HK-2 (cell line): ENCODE data around the gene HSD17B11.
"Not testable (repeated sequence)": the region's sequence is repeated elsewhere in the genome, so short reads cannot be mapped to it uniquely, and the experiment has no call there.

Experiments used
- DNase-seq: peaks from one replicate; pipeline ENCODE4 v3.0.0-alpha.2; 2018; ENCODE audit not compliant: unreplicated experiment

HSD17B11 gene, protein sequence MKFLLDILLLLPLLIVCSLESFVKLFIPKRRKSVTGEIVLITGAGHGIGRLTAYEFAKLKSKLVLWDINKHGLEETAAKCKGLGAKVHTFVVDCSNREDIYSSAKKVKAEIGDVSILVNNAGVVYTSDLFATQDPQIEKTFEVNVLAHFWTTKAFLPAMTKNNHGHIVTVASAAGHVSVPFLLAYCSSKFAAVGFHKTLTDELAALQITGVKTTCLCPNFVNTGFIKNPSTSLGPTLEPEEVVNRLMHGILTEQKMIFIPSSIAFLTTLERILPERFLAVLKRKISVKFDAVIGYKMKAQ

DNA sequence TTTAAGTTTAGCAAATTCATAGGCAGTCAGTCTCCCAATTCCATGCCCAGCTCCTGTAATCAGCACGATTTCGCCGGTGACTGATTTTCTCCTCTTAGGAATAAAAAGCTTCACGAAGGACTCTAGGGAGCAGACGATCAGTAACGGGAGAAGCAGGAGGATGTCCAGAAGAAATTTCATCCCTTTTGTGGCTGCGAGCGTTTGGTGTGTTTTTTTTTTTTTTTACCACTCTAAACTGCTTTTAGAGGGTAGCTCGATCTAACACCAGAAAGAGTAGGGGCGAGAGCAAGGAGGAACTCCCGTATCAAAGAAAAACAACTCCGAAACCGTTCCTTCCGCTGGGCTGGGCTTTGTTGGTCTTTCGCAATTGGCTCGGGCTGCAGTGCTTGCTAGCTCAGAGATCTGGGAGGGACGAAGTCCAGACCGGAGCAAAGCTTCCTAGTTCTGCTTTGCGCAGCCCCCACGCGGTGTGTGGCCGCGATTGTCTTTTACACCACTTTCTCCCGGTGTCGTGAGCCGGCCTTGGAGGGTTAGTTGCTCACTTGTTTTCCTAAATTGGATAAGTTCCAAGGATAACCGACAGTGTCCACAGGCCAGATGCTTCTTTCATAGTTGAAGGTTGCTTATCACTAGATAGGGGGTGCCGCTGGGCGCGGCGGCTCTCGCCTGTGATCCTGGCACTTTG, at the start of gene HSD17B11:
TSS of gene HSD17B11 (minus strand) at position 298 of the 685 bp plus-strand sequence. CDS start at position 180, 118 bp downstream.
- peak; percentile 86 for DNase-seq

DNA sequence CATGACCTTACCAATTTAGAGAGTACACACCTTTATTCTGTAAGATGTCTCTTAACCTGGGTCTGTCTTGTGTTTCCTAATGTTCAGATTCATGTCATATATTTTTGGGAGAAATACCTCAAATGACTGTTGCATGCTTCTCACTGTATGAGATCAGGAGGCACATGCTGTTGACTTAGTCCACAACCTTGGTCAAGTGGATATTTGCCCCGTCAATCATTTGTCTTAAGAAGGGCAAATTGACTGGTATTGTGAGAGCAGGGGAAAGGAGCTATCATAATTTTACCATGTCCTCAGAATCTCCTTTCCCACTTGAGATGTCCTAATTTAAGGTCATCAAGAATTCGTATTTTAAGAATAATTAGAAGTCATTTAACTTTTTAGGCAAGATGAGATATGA, 42.4 kb upstream of the HSD17B11 start:
- DNase-seq, result no peak

DNA sequence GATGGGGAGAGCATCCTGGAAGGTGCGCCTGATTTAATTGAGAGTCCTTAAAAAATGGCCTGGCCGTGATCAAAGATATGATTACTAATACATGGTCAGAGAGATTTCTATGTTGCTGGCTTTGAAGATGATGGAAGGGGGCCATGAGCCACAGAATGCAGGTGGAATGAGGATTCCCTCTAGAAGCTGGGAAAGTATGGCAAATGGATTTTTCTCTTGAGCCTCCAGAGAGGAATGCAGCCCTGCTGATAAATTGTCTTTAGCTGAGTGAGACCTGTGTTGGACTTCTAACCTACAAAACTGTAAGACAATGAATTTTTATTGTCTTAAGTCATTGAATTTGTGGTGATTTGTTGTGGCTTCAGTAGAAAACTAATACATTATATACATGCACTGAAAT, 39.0 kb upstream of the HSD17B11 start:
- no peak for DNase-seq

DNA sequence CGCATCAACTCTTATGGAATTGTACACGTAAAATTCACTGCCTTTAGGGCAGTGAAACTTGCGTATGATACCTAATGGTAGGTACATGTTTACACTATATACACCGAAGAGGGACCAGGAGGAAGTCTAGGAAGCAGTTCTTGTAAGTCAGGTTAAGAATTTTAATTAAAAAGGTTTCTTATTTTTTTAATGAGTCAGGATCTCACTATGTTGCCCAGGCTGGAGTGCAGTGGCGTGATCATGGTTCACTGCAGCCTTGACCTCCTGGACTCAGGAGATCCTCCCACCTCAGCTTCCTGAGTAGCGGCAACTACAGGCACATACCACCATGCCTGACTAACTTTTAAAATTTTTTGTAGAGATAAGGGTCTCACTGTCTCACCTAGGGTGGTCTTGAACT, 38.0 kb upstream of the HSD17B11 start:
- DNase-seq, result no peak

DNA sequence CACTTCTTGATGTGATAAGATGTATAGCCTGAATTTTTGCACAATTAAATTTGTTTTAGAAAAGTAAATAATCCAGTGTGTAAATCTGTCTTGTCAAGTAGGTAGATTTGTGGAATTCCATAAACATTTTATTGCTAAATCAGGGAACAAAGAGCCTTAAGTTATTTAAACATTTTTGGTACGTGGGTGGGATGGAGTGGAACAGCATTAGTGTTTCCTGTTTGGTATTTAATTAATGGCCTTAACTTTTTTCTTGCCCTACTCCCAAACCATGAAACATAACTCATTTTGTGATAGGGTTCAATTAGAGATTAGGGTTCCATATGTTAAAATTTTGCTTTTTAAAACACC, 36.5 kb upstream of the HSD17B11 start:
- DNase-seq, result no peak

DNA sequence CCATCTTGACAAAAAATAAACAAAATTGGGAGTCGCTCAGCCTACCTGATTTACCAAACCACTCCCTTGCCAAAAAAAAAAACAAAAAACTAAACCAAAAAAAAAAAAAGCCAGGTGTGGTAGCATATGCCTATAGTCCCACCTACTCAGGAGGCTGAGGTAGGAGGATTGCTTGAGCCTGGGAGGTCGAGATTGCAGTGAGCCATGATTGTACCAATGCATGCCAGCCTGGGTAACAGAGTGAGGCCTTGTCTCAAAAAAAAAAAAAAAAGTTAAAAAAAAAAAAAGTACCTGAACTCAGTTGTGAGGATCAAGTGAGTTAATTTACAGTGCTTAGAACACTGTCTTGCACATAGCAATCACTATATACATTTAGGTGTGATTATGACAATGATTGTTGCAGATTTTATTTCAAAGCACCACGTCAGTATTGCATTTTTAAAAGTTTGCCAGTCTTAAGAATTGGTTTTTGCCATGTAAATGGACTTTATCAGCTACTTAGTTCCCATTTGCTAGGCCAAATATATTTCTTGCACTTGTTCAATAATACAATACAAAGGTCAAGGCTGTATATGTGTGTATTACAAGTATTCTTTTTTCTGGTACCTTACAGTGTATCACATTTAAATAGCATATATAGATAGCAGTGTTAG, 36.0 kb upstream of the HSD17B11 start:
- no peak for DNase-seq

DNA sequence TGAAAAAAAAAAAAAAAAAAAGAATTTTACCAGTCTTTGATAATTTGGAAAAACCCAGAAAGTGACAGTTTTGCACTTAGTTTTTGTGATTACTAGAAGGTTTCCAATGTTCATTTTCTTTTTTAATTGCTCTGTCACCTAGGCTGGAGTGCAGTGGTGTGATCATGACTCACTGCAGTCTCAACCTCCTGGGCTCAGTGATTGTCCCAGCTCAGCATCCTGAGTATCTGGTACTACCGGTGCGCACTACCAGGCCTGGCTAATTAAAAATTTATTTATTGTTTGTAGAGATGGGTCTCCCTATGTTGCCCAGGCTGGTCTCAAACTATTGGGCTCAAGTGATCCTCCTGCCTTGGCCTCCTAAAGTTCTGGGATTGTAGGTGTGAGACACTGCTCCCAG, 34.7 kb upstream of the HSD17B11 start:
- DNase-seq, result no peak

DNA sequence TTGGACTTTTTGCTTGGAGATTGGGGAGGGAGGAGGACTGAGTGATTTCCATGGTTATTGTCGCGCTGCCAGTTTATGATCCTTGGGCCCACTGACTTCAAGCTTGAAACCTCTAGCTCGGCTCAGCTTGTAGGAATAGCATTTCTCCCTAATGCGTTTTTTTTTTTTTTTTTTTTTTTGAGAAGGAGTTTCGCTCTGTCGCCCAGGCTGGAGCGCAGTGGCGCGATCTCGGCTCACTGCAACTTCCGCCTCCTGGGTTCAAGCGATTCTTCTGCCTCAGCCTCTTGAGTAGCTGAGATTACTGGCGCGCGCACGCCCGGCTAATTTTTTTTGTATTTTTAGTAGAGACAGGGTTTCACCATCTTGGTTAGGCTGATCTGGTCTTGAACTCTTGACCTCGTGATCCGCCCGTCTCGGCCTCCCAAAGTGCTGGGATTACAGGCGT, 33.1 kb upstream of the HSD17B11 start:
- not testable (repeated sequence) for DNase-seq

DNA sequence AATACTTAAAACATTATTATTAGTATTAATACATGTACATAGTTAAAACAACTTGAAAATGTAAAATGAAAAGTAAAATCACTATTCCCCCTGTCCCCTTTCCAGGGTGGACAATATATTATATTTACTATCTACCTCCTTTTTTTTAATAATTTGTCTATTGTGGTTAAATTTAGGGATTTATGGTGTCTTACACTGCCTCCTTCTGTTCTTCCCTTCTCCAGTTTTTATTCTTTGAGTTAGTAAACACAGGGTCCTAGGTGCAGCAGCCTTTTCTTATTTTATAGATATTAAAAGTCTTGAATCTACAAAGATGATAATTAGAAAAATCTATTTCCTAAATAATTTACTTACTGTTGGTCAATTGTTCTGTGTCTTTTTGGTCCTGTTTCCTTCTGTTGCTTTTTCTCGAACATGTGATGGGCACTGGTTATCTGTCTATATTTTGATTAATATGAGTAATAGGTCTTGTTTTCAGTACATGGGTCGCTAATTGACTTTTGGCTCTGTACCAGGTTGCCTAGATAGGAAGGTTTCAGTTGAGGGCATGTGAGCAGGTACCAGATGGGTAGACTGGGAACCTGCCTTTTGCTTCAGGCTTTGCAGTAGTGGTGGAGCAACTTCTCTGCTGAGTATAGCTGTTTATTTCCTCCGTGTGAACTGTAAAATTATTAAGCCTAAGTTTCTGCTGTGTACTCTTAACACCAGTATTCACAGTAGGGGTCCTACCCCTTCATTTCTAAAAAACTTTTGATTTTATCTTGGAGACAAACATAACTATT, 32.5 kb upstream of the HSD17B11 start:
- DNase-seq, result no peak

DNA sequence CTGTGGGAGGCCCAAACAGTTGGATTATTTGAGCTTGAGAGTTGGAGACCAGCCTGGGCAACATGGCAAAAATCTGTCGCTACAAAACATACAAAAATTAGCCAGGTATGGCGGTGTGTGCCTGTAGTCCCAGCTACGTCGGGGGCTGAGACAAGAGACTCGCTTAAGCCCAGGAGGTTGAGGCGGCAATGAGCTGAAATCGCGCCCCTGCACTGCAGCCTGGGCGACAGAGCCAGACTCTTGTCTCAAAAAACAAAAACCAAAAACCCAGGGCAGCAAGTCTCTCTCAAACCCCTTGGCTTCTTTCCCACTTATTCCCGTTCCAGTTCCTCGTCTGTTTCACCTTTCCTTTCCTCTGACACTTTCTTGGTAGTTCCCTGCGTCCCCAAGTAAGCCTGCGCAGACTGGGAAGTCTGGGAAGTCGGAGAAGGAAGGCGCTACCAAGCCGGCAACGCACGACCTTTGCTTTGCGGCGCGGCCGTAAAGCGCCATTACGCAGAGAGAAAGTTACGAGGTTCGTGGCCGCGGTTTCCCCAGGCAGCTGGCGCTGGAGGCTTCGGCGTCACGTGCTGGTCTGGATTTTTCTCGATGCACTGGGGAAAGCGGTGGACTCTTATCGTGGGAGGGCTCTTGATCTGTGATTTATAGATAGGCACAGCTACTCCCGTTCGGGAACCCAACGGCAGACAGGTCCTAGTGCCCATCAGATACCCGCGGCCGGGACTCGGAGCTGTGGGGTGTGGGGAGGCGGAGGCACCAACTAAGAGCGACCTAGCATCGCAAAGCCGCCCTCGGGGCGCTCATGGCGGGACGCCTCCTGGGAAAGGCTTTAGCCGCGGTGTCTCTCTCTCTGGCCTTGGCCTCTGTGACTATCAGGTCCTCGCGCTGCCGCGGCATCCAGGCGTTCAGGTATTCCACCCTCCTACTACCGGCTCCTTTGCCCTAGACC, 31.4 kb upstream of the HSD17B11 start, which contains the start of gene NUDT9:
TSS of gene NUDT9 (plus strand) at position 470 of the 949 bp plus-strand sequence. CDS start at position 803, 333 bp downstream.
- DNase-seq, result peak; percentile 94

DNA sequence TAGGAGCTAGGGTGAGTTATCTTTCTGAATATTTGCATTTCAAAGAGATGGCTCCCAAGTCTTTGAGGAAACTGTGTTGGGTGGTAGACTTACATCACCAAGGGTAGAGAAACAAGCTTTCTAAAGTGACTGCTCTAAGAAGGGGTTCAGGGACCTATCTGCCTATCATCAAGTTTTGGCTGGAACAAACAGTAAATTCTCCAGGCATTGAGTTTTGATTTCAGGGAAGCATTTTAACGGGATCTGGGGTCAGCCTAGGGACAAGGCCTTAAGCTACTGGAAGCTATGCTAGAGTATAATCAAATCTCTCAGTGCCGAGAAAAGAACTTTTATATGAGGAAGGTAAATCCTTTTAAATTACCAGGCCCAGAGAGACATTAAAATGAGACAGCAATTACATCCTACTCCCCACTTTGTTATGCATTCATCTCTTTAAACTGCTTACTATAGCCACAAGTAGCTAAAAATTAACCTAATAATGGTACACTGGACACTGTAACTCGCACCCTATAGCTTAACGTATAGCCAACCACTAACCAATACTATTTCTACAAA, 29.4 kb upstream of the HSD17B11 start:
- no peak for DNase-seq

DNA sequence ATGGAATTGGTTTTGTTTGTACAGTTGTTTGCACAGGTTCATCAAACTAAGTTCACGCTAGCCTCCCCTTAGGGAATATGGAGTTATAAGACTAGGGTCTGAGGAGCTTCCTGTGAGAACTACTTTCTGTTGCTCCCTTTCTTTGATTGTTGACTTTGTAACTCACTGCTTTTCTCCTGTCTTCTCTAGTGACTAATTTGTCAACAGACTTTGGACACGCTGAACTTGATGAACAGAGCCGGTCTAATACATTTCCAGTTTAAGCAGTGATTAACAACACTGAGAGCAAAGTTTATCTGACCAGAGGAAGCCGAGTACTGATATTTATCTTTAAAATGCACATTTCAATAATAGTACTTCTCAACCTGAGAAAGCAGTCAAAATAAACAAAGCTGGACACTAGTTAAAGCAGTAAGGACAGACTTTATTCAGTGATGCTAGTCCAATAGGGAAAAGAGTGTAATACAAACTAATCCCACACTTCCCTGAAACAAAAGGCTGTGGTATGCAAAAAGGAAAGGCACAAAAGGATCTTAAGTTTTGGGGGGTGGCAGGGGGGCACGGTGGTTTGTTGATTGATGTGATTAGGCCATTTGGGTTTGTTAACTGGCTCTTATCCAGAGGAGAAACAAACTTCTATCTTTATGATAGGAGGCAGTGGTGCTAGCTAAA, 28.7 kb upstream of the HSD17B11 start:
- no peak for DNase-seq

DNA sequence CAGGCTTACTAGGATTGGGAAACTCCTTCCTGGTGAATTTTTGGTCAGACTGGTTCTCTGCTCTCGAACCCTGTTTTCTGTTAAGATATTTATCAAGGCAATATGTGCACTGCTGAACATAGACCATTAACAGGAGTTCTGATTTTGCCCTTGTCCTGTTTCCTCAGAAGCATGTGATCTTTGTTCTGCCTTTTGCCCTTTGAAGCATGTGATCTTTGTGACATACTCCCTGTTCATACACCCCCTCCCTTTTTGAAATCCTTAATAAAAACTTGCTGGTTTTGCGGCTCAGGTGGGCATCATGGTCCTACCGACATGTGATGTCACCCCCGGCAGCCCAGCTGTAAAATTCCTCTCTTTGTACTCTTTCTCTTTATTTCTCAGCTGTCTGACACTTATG, 27.4 kb upstream of the HSD17B11 start:
- DNase-seq, result not testable (repeated sequence)

DNA sequence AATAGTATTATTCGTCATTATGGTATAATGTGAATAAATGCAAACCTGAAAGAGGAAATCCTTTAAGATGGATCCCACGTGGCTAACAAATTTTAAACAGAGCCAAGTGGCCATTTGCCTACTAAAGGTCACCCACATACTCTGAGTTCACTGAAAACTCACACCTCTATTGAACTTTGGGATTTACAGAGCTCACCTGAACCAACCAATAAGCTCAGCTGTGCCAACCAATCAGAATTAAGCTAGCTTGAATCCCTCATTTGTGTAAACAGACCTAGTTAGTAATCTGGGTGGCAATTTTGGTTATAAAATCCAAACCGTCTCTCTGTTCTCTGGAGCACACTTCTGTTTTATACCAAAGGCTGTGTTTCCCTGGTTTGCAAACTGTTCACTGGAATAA, 26.0 kb upstream of the HSD17B11 start:
- DNase-seq, result no peak

DNA sequence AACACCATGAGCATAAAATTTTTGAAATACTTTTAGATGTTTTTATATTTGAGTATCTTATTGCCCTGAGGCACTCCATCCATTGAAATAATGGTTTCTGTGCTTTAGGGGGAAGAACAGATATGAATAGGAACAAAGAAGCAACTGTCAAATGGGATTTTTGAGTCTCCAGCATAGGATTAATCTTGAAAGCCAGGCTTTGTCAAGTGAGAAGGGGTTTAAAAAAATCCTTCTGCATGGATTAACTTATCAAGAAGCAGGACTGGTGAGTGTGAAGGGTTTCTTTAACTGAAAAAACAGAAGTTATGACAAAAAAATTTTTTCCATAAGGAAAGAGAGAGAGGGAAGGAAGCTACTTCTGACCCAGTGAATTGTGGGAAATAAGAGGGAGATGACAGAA, 23.8 kb upstream of the HSD17B11 start:
- no peak for DNase-seq

DNA sequence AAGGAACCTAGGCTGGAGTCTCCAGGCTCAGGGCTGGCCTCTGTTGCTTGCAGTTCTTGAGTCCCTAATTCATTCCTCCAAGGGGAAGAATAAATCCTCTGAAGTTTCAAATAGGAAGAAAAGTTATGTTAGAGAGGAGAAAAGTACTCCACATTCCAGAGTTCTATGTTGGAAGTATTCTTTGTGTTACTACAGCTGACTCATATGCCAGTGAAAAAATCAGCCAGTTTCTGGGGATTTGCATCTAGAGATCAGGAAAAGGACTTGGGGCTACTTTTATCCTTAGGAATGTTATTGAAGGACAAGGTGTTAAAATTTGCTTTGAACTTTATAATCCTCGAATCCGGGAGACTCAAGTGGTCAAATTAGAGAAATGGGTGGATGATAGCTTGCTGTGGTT, 19.7 kb upstream of the HSD17B11 start:
- DNase-seq, result no peak

DNA sequence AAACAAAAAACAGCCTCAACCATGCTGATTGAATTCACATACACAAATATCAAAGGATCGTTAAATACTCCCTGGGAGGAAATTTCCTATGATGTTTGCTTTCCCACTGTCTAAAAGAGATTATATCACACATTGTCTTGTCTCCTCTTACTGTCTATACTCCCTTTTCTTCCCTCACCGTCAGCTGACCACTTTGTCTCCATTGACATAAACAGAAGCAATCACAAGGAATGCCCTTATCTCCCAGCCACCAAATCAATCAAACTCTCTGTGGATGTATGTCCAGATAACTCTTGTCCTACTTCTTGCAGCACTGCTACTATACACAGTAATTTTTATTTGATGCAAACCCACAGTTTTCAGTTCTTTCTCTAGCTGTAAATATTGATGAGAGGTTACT, 19.2 kb upstream of the HSD17B11 start:
- no peak for DNase-seq

DNA sequence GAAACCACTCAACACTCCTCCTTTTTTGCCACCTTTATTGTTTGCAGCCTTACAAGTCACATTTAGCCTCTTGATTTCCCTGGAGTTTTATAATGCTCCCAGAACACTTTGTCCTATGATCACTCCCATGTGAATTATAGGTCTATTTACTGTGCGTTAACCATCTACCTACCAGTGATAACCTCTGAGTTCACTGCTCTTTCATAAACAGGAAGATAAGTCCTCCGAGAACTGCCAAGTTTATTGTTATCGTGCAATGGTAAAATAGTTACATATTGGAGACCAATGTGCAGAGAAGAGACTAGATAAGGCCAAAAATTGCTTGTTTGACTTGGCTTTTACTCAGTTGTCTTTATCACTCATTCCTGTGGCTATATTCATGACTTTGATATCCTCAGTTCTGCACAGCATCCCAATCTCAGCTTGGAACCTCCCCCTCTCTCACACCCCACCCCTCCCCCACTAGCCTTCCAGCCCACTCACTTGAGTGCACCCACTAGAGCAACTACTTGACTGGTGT, 18.5 kb upstream of the HSD17B11 start:
- DNase-seq, result no peak

DNA sequence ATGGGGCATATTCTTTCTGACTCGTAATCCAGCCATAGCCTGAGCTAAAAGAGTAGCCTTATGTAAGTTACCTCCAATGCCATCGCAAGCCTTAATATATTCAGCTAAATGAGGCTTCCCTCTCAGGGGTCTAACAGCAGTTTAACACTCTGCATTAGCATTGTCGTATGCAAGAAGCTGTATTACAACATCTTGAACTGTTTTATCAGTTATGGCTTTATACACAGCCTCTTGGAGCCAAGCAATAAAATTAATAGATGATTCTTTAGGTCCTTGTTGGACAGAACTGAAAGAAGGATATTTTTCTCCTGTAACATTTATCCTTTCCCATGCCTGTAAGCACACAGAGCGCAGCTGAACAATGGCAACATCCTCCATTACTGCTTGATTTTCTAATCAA, 15.9 kb upstream of the HSD17B11 start:
- DNase-seq, result not testable (repeated sequence)

DNA sequence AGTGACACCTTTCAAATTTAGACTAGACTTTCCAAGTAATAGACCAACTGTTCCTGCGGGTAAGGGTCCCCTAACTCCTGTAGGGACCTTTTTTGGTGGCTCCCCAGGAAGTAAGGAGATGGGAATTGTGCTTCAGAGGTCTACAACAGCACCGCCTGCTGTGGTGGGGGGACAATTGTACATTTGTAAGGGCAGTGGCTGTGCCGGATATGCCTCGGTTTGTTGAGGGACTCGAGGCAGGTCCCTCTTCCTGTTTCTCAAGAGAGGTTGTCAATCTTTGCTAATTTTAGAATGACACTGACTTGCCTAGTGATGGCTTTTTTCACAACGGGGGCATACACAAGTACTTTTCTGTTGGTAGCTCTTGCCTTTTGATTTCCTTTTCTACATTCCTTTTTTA, 15.5 kb upstream of the HSD17B11 start:
- no peak for DNase-seq
